VCaP (cell line): ENCODE data around the gene FOSL2.

Experiments used
- H3K27ac ChIP-seq: fragments of 450-650 bp; 2 replicates; pipeline ENCODE4 v1.5.1; 2017
- CTCF ChIP-seq: fragments of 450-650 bp; conservative IDR thresholded peaks from 2 replicates; pipeline ENCODE4 v1.5.1; 2017; ENCODE audit warnings: mild to moderate bottlenecking, moderate library complexity

FOSL2 gene

GRCh38 chr2:28392297-28393113 is at the start of gene FOSL2:
FOSL2 (plus strand) TSS chr2:28392858; CDS start chr2:28393721, 863 bp downstream.
- peak; percentile 46 for TF ChIP-seq CTCF
- peak within 1 kb of the TSS; percentile 96 for H3K27ac ChIP-seq

- no peak overlapping the region for H3K27ac ChIP-seq
Measured at GRCh38 chr2:28343184-28343942, 49.3 kb upstream of the FOSL2 start.

GRCh38 chr2:28343971-28344715 is 48.5 kb upstream of the FOSL2 start:
- TF ChIP-seq CTCF = no peak
- no peak overlapping the region for H3K27ac ChIP-seq

More at GRCh38 chr2:28343184-28343942, 49.3 kb upstream of the FOSL2 start:
- no peak for TF ChIP-seq CTCF

- TF ChIP-seq CTCF = no peak
- H3K27ac ChIP-seq = no peak overlapping the region
Measured at GRCh38 chr2:28344756-28345373, 47.8 kb upstream of the FOSL2 start.

- TF ChIP-seq CTCF = no peak
- H3K27ac ChIP-seq = no peak overlapping the region
Measured at GRCh38 chr2:28345619-28346018, 47.0 kb upstream of the FOSL2 start.

- H3K27ac ChIP-seq = peak overlapping the region; percentile 45
- no peak for TF ChIP-seq CTCF
Measured at GRCh38 chr2:28346587-28346986, 46.1 kb upstream of the FOSL2 start.
